Adrenal gland (tissue), 5 donors: ENCODE data around the gene SLC23A1.

Experiments used
- POLR2A ChIP-seq, 2 donors: fragments of 450-650 bp; IDR thresholded peaks; one replicate each; pipeline ENCODE4 v1.6.1; 2017; ENCODE audit warnings: antibody characterized with exemption in 2 of 2, mild to moderate bottlenecking in 2 of 2, moderate library complexity in 1 of 2
- TF ChIP-seq, protein P1 (sequence below), 6 experiments: fragments of 450-650 bp in 4 of 6; fragments of 200-600 bp in 2 of 6; sonication (generic) in 1 of 6; IDR thresholded peaks; 1 replicate in 5 of 6; 2 replicates in 1 of 6; pipeline versions ENCODE4 v1.5.1 to v1.8.0; 2016 to 2021; ENCODE audit warnings: antibody characterized with exemption in 6 of 6, mild to moderate bottlenecking in 2 of 6, moderate library complexity in 1 of 6
- donor health status: DM: no; HTN: no; CAD: no.

DNA sequence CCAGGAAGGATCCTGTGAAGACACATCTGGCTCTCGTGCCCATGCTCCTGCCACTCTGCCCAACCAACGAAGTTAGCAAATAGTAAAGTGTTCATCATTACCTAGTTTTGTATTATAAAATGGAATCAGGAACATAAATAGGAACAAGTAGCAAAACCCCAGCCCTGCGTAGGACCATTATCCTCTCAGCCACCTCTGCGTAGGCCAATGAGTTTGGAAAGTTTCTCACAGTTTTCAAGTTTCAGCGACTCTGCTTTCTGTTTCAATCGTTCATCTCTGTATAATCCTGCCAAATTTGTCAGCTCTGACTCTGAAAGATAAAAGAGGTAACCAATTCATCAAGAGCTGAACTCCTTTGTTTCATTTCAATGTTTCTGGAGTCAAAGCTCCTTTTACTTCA, 30.9 kb upstream of the SLC23A1 start:
- TF ChIP-seq, protein P1, sequence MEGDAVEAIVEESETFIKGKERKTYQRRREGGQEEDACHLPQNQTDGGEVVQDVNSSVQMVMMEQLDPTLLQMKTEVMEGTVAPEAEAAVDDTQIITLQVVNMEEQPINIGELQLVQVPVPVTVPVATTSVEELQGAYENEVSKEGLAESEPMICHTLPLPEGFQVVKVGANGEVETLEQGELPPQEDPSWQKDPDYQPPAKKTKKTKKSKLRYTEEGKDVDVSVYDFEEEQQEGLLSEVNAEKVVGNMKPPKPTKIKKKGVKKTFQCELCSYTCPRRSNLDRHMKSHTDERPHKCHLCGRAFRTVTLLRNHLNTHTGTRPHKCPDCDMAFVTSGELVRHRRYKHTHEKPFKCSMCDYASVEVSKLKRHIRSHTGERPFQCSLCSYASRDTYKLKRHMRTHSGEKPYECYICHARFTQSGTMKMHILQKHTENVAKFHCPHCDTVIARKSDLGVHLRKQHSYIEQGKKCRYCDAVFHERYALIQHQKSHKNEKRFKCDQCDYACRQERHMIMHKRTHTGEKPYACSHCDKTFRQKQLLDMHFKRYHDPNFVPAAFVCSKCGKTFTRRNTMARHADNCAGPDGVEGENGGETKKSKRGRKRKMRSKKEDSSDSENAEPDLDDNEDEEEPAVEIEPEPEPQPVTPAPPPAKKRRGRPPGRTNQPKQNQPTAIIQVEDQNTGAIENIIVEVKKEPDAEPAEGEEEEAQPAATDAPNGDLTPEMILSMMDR (IDR thresholded peaks at IDR 0.05), result no peak
- no peak for TF ChIP-seq POLR2A (IDR thresholded peaks at IDR 0.05)
